H1 (cell line): ENCODE measurements around the gene TMEM147. TPM values are rescaled to one million over a fixed set of nuclear protein-coding genes. Genes with fewer than 3 reads are reported as not detected.

Source experiments
- CTCF ChIA-PET: fragments of 300-600 bp; sonication (Branson Sonifier 250); formaldehyde crosslinking; loops from one replicate; lab custom pipeline; 2021; ENCODE audit not compliant: partially characterized antibody; lab: Charles Lee
- POLR2A ChIA-PET: fragments of 300-600 bp; sonication (Branson Sonifier 250); formaldehyde crosslinking; loops from one replicate; lab custom pipeline; 2021; ENCODE audit warnings: inconsistent platforms; ENCODE audit not compliant: partially characterized antibody; lab: Charles Lee
- DNase-seq, 2 experiments: peaks; one replicate each; pipeline versions ENCODE4 v3.0.0 to v3.0.0-alpha.2; 2010 to 2022; ENCODE audit warnings: low spot score in 2 of 2, low read depth in 1 of 2, mixed read lengths in 1 of 2
- FAIRE-seq: peaks from 2 replicates; lab custom pipeline; 2011; peaks lifted over from hg19 to GRCh38; lab: Jason Lieb, UNC
- H2AFZ ChIP-seq: 2 replicates; pipeline ENCODE4 v1.8.1; 2012; ENCODE audit warnings: low read length, inconsistent platforms
- H2AK5ac ChIP-seq: 2 replicates; pipeline ENCODE4 v1.6.1; 2013; ENCODE audit warnings: low read depth, low read length
- H2BK120ac ChIP-seq: replicated peaks from 2 replicates; pipeline ENCODE3; 2013; ENCODE audit warnings: low read depth, low read length, inconsistent platforms
- H2BK12ac ChIP-seq: 2 replicates; pipeline ENCODE4 v1.6.1; 2013; ENCODE audit warnings: low read depth, low read length
- H2BK15ac ChIP-seq: 2 replicates; pipeline ENCODE4 v1.6.1; 2013; ENCODE audit warnings: low read length
- H2BK20ac ChIP-seq: 2 replicates; pipeline ENCODE4 v1.6.1; 2013; ENCODE audit warnings: low read length
- H2BK5ac ChIP-seq: 2 replicates; pipeline ENCODE4 v1.6.1; 2013; ENCODE audit warnings: low read depth, low read length
- H3K14ac ChIP-seq: 2 replicates; pipeline ENCODE4 v1.6.1; 2013; ENCODE audit warnings: inconsistent platforms; ENCODE audit not compliant: insufficient read length
- H3K18ac ChIP-seq: 2 replicates; pipeline ENCODE4 v1.6.1; 2013; ENCODE audit warnings: low read length; ENCODE audit errors: extremely low read depth
- H3K23ac ChIP-seq: 2 replicates; pipeline ENCODE4 v1.6.1; 2013; ENCODE audit warnings: inconsistent platforms; ENCODE audit not compliant: insufficient read length
- H3K23me2 ChIP-seq: 2 replicates; pipeline ENCODE4 v1.6.1; 2013; ENCODE audit warnings: low read depth, low read length
- H3K27ac ChIP-seq: 2 replicates; pipeline ENCODE4 v1.6.1; 2011; ENCODE audit warnings: low read depth, low read length, inconsistent platforms
- H3K27me3 ChIP-seq, 4 experiments: replicated peaks in 1 of 4; 1 replicate in 1 of 4; 2 replicates in 3 of 4; pipeline versions ENCODE4 v1.6.1 to v1.8.1; 2011 to 2013; ENCODE audit warnings: low read length in 3 of 4, mild to moderate bottlenecking in 3 of 4, inconsistent platforms in 2 of 4, mixed read lengths in 2 of 4, moderate library complexity in 1 of 4; ENCODE audit not compliant: control insufficient read depth in 3 of 4, insufficient read depth in 3 of 4; ENCODE audit errors: extremely low read depth in 1 of 4
- H3K36me3 ChIP-seq, 4 experiments: 2 replicates each; pipeline versions ENCODE4 v1.6.1 to v1.8.1; 2011 to 2013; ENCODE audit warnings: mild to moderate bottlenecking in 4 of 4, low read length in 3 of 4, moderate library complexity in 2 of 4, control low read depth in 1 of 4, inconsistent platforms in 1 of 4; ENCODE audit not compliant: insufficient read depth in 4 of 4, control insufficient read depth in 2 of 4
- H3K4ac ChIP-seq: replicated peaks from 2 replicates; pipeline ENCODE3; 2013; ENCODE audit warnings: low read length, low read depth, mixed read lengths, inconsistent platforms; ENCODE audit not compliant: insufficient read length
- H3K4me1 ChIP-seq, 4 experiments: replicated peaks in 1 of 4; 1 replicate in 1 of 4; 2 replicates in 3 of 4; pipeline versions ENCODE4 v1.6.1 to v1.8.1; 2011 to 2013; ENCODE audit warnings: low read length in 3 of 4, inconsistent platforms in 2 of 4, mixed read lengths in 1 of 4; ENCODE audit not compliant: insufficient read depth in 4 of 4, control insufficient read depth in 3 of 4
- H3K4me2 ChIP-seq, 2 experiments: 2 replicates each; pipeline versions ENCODE4 v1.6.1 to v1.8.1; 2011 to 2013; ENCODE audit warnings: low read depth in 2 of 2, low read length in 2 of 2, control low read depth in 1 of 2, inconsistent platforms in 1 of 2, mild to moderate bottlenecking in 1 of 2; ENCODE audit not compliant: insufficient read depth in 1 of 2
- H3K4me3 ChIP-seq, 4 experiments: fragments of 200-600, 300-600 bp in 1 of 4; sonication (generic), shearing (Covaris generic), sonication (Bioruptor Twin) in 1 of 4; 2 replicates each; pipeline versions ENCODE4 v1.5.1 to v1.8.1; 2011 to 2016; ENCODE audit warnings: low read length in 4 of 4, low read depth in 3 of 4, control low read depth in 2 of 4, inconsistent platforms in 2 of 4, mild to moderate bottlenecking in 2 of 4, mixed read lengths in 1 of 4, moderate library complexity in 1 of 4; ENCODE audit not compliant: insufficient read depth in 2 of 4; ENCODE audit errors: extremely low read depth in 1 of 4
- H3K56ac ChIP-seq: replicated peaks from 2 replicates; pipeline ENCODE3; 2013; ENCODE audit warnings: low read depth, mild to moderate bottlenecking, mixed read lengths, low read length, inconsistent platforms; ENCODE audit not compliant: insufficient read length
- H3K79me1 ChIP-seq: 2 replicates; pipeline ENCODE4 v1.6.1; 2013; ENCODE audit warnings: low read depth, low read length, control low read depth
- H3K79me2 ChIP-seq, 2 experiments: 2 replicates each; pipeline versions ENCODE4 v1.6.1 to v1.8.1; 2012 to 2013; ENCODE audit warnings: low read length in 2 of 2, mild to moderate bottlenecking in 2 of 2, inconsistent platforms in 1 of 2; ENCODE audit not compliant: insufficient read depth in 2 of 2, control insufficient read depth in 1 of 2
- H3K9ac ChIP-seq, 4 experiments: replicated peaks in 1 of 4; 1 replicate in 1 of 4; 2 replicates in 3 of 4; pipeline versions ENCODE4 v1.6.1 to v1.8.1; 2011 to 2013; ENCODE audit warnings: low read depth in 3 of 4, low read length in 3 of 4, control low read depth in 2 of 4, mild to moderate bottlenecking in 2 of 4, moderate library complexity in 2 of 4, inconsistent platforms in 1 of 4; ENCODE audit errors: extremely low read depth in 1 of 4
- H3K9me3 ChIP-seq, 2 experiments: 2 replicates each; pipeline versions ENCODE4 v1.6.1 to v1.8.1; 2012 to 2013; ENCODE audit warnings: mild to moderate bottlenecking in 2 of 2, moderate library complexity in 2 of 2, control low read depth in 1 of 2, inconsistent platforms in 1 of 2, low read depth in 1 of 2, low read length in 1 of 2, mixed read lengths in 1 of 2; ENCODE audit not compliant: insufficient read depth in 2 of 2
- H4K20me1 ChIP-seq, 2 experiments: replicated peaks in 1 of 2; 2 replicates each; pipeline versions ENCODE3 to v1.8.1; 2011 to 2013; ENCODE audit warnings: inconsistent platforms in 2 of 2, low read length in 2 of 2, mild to moderate bottlenecking in 1 of 2; ENCODE audit not compliant: insufficient read depth in 2 of 2, control insufficient read depth in 1 of 2
- H4K5ac ChIP-seq: 2 replicates; pipeline ENCODE4 v1.6.1; 2013; ENCODE audit warnings: low read length, low read depth, mixed read lengths, inconsistent platforms; ENCODE audit not compliant: insufficient read length
- H4K8ac ChIP-seq: 2 replicates; pipeline ENCODE4 v1.8.0; 2013; ENCODE audit warnings: mild to moderate bottlenecking, moderate library complexity, low read length, inconsistent platforms; ENCODE audit not compliant: insufficient read depth; ENCODE audit errors: extremely low read depth
- H4K91ac ChIP-seq: replicated peaks from 2 replicates; pipeline ENCODE3; 2013; ENCODE audit warnings: low read length, mixed read lengths, inconsistent platforms; ENCODE audit not compliant: insufficient read length
- BACH1 ChIP-seq: IDR thresholded peaks from 2 replicates; pipeline ENCODE4 v1.6.1; 2012; ENCODE audit warnings: low read length, improper control_type of control experiment
- CBX8 ChIP-seq: fragments of 300-800, 300-1000 bp; sonication (generic); IDR thresholded peaks from 2 replicates; pipeline ENCODE4 v1.7.1; 2016; ENCODE audit warnings: low read depth, low read length, borderline replicate concordance
- CTBP2 ChIP-seq: IDR thresholded peaks from 2 replicates; pipeline ENCODE4 v1.7.0; 2011; ENCODE audit warnings: borderline replicate concordance, mild to moderate bottlenecking, moderate library complexity, mixed read lengths, low read length; ENCODE audit not compliant: insufficient read depth, insufficient read length
- EP300 ChIP-seq, 2 experiments: IDR thresholded peaks; 1 replicate in 1 of 2; 2 replicates in 1 of 2; pipeline ENCODE4 v1.6.1; 2011 to 2012; ENCODE audit warnings: low read depth in 2 of 2, low read length in 2 of 2, mild to moderate bottlenecking in 2 of 2, borderline replicate concordance in 1 of 2, inconsistent platforms in 1 of 2, moderate library complexity in 1 of 2
- GABPA ChIP-seq: IDR thresholded peaks from 2 replicates; pipeline ENCODE4 v1.6.1; 2011; ENCODE audit warnings: mild to moderate bottlenecking, low read length, moderate library complexity, borderline replicate concordance; ENCODE audit not compliant: insufficient read depth
- NANOG ChIP-seq: IDR thresholded peaks from 2 replicates; pipeline ENCODE4 v1.6.1; 2011; ENCODE audit warnings: low read length, low read depth, mild to moderate bottlenecking, inconsistent platforms; ENCODE audit not compliant: insufficient read depth, poor library complexity, severe bottlenecking
- PHF8 ChIP-seq: fragments of 200-600 bp; sonication (generic); conservative IDR thresholded peaks from 2 replicates; pipeline ENCODE4 v1.7.1; 2012; ENCODE audit warnings: low read depth, mild to moderate bottlenecking, inconsistent platforms, low read length, moderate library complexity
- POU5F1 ChIP-seq: IDR thresholded peaks from 2 replicates; pipeline ENCODE4 v1.6.1; 2011; ENCODE audit warnings: low read depth, mild to moderate bottlenecking, low read length, moderate library complexity
- RAD21 ChIP-seq, 2 experiments: IDR thresholded peaks in 1 of 2; conservative IDR thresholded peaks in 1 of 2; 2 replicates each; pipeline ENCODE4 v1.6.1; 2011; ENCODE audit warnings: low read depth in 2 of 2, low read length in 2 of 2, improper control_type of control experiment in 1 of 2, inconsistent platforms in 1 of 2, mild to moderate bottlenecking in 1 of 2, moderate library complexity in 1 of 2
- SAP30 ChIP-seq: fragments of 300-600 bp; sonication (generic); IDR thresholded peaks from 2 replicates; pipeline ENCODE4 v1.7.1; 2012; ENCODE audit warnings: low read length, moderate library complexity, mild to moderate bottlenecking, inconsistent platforms; ENCODE audit not compliant: insufficient read depth, insufficient replicate concordance
- SP2 ChIP-seq: IDR thresholded peaks from 2 replicates; pipeline ENCODE4 v1.6.1; 2012; ENCODE audit warnings: mild to moderate bottlenecking, low read length, inconsistent platforms
- SRF ChIP-seq: IDR thresholded peaks from 2 replicates; pipeline ENCODE4 v1.6.1; 2011; ENCODE audit warnings: mild to moderate bottlenecking, low read depth, low read length, moderate library complexity
- ZNF274 ChIP-seq: IDR thresholded peaks from 2 replicates; pipeline ENCODE4 v1.7.0; 2012; ENCODE audit warnings: low read length, borderline replicate concordance; ENCODE audit errors: extremely low read depth
- WGBS, 2 experiments: shearing (Covaris generic) in 1 of 2; methylation state at CpG; one replicate each; pipeline versions ENCODE4 v1.1.6 to v1.1.7; 2013 to 2015; ENCODE audit warnings: low lambda C conversion rate in 2 of 2, mixed read lengths in 2 of 2, inconsistent platforms in 1 of 2, low coverage in 1 of 2, missing lambda C conversion rate in 1 of 2; ENCODE audit not compliant: insufficient replicate concordance in 2 of 2, insufficient coverage in 1 of 2, insufficient read length in 1 of 2; ENCODE audit errors: extremely low coverage in 1 of 2, missing lambda C conversion rate in 1 of 2; 5-methylcytosine and 5-hydroxymethylcytosine counted together
- polyA plus RNA-seq, 7 experiments: library from polyadenylated mRNA; depleted of rRNA in 3 of 7; stranded (reverse) in 5 of 7; unstranded in 2 of 7; fragments of >200 nt in 5 of 7; fragments of 200-250 nt in 2 of 7; gene quantifications; 1 replicate in 5 of 7; 2 replicates in 1 of 7; 4 replicates in 1 of 7; pipeline versions ENCODE4 v1.2.1 to v1.2.3, GENCODE V29; 2011 to 2013; ENCODE audit warnings: missing spikeins in 2 of 7, mixed read lengths in 2 of 7
- total RNA-seq: library from RNA; stranded (reverse); fragmentation: NEBNext Ultra II Directional; extraction: Animal tissue kit (Norgen Biotek cat#: 25700); gene quantifications from 2 replicates; pipeline ENCODE4 v1.2.1, GENCODE V29; 2021

TMEM147 gene
- total and polyA plus RNA-seq, 2 of the 8 experiments (the other 6 are each of a cell fraction or from before 2014, with no cell fraction given) = 159 to 418 TPM

- H2BK15ac ChIP-seq = no peak overlapping the region
- H3K36me3 ChIP-seq = no peaks in the 10 kb centered on the region
- no peak overlapping the region for H3K56ac ChIP-seq
- no peaks in the 10 kb centered on the region; a peak in 1 of 4 replicates for H3K9me3 ChIP-seq
- no peak overlapping the region for H2BK5ac ChIP-seq
- H2BK20ac ChIP-seq = no peak overlapping the region
- H3K18ac ChIP-seq = no peak overlapping the region
- FAIRE-seq (no peak), DNase-seq (no peak)
- H2BK120ac ChIP-seq = no peak overlapping the region
- ChIA-PET POLR2A (interaction anchor here (1.2 kb wide), 1 partner anchor 54 kb away, joined by 4 read pairs; no protein-coding TSS in a partner anchor), CTCF (interaction anchor here (1.2 to 7.7 kb wide), 5 partner anchors 11 to 120 kb away, joined by 3 to 90 read pairs (median 4); partner anchors contain the start of gene PMIS2)
- no peaks in the 10 kb centered on the region for H3K79me1 ChIP-seq
- no peak overlapping the region for H3K9ac ChIP-seq
- H3K4ac ChIP-seq = no peak overlapping the region
- peaks cover 0 to 16% (median 12%) of the 10 kb centered on the region in 4 experiments; a peak in 5 of 7 replicates for H3K27me3 ChIP-seq
- H3K23ac ChIP-seq = no peak overlapping the region
- H4K5ac ChIP-seq = no peak overlapping the region
- H2AFZ ChIP-seq = no peak overlapping the region
- H3K14ac ChIP-seq = no peak overlapping the region
- peaks cover 7 to 8% of the 10 kb centered on the region in 2 experiments for H4K20me1 ChIP-seq
- H4K91ac ChIP-seq = no peak overlapping the region
- no peak overlapping the region for H3K27ac ChIP-seq
- no peak overlapping the region for H4K8ac ChIP-seq
- 90% methylated on average over 18 of the region's 18 CpGs; no CpG with 5 or more reads in 1 of the 2 experiments for WGBS, 2 experiments
- H2AK5ac ChIP-seq = no peak overlapping the region
- H3K4me2 ChIP-seq = no peak overlapping the region
- peaks cover 0 to 6% (median 4%) of the 10 kb centered on the region in 4 experiments; a peak in 3 of 7 replicates for H3K4me1 ChIP-seq
- H3K23me2 ChIP-seq = peaks cover 4% of the 10 kb centered on the region; the same call in 1 of the 2 replicates
- H3K4me3 ChIP-seq = no peak overlapping the region
- H3K79me2 ChIP-seq = no peaks in the 10 kb centered on the region
- no peak overlapping the region for H2BK12ac ChIP-seq
- no peak for TF ChIP-seq NANOG
- no peak for TF ChIP-seq PHF8
- TF ChIP-seq CBX8 = no peak
- TF ChIP-seq BACH1 = no peak
- no peak for TF ChIP-seq EP300 (IDR thresholded peaks at IDR 0.05; ENCODE audit: borderline replicate concordance in 1 of 2, low read depth in 2 of 2, low read length in 2 of 2)
- TF ChIP-seq POU5F1 = no peak
- no peak for TF ChIP-seq RAD21 (IDR thresholded peaks at IDR 0.05 in 1 of 2, conservative IDR thresholded peaks at IDR 0.05 in 1 of 2; ENCODE audit: low read depth in 2 of 2, low read length in 2 of 2)
- TF ChIP-seq GABPA = no peak
- TF ChIP-seq ZNF274 = no peak
- TF ChIP-seq SP2 = no peak
- TF ChIP-seq CTBP2 = no peak
- TF ChIP-seq SRF = no peak
- TF ChIP-seq SAP30 = no peak
Measured at GRCh38 chr19:35560271-35560670, 14.8 kb downstream of the TMEM147 start.
